GM19468 (cell line): ENCODE measurements around the gene CRYAA.
"Not testable (repeated sequence)": the region's sequence is repeated elsewhere in the genome, so short reads cannot be mapped to it uniquely, and the experiment has no call there.

Experiments used
- ATAC-seq: cut with Tn5 transposase; IDR thresholded peaks from one replicate; pipeline ENCODE4 v1.9.1; 2021; ENCODE audit warnings: mild to moderate bottlenecking, moderate library complexity, moderate number of reproducible peaks; ENCODE audit not compliant: unreplicated experiment; ENCODE audit errors: extremely low read depth

Gene CRYAA

DNA sequence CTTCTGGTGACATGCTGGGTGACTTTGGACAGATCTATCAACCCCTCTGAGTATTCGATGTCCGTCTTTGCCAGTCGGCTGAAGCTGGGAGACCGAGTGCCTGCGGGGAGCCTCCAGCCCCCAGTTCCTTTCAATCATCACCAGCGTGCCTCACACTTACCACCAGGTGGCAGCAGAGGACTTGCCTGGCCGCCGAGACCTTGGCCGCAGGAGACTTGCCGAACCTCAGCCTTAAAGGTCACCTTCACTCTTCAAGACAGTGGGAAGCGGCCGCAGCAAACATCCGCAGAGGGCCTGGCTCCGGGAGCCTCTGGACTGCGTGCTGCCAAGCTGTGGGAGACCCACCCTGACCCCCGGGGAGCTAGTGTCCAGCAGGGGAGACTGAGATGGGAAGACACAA, 7.8 kb downstream of the CRYAA start:
- ATAC-seq: not testable (repeated sequence)

DNA sequence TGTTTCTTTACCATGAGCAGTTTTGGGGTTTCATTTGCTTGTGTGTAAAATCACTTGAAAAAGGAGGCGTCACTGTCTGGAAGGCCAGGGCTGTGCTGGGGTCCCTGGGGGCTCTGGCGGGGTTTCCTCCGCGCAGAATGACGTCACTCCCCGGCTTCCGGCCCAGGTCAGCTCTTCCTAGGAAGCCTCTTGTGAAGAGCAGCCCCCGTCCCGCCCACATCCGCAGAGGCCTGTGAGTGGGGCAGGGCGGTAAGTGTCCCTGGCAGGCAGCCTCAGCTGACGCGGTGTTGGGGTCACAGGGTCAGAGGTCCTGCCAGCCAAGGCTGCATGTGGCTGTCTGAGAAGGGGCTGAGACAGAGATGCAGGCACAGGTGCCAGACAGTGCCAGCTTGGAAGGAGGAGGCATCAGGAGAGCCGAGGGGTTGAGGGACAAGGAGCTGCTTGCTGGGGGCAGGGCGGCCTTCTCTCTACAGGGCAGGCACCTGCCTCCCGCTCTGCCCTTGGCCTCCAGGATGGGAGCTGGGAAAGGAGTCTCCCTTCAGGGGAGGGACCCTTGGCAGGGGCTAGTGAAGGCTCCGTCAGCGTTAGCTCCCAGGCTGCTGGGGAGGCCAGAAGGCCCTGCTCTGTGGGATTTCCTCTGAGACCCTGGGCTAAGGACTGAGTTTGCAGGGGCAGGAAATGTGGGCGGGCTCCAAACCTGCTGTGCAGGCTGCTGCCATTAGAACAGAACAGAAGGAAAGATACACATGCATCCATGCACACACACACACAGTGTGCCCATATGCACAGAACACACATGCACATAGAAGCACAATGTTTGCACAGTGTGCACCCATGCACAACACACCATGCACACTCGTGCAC, 8.5 kb downstream of the CRYAA start:
- not testable (repeated sequence) for ATAC-seq

DNA sequence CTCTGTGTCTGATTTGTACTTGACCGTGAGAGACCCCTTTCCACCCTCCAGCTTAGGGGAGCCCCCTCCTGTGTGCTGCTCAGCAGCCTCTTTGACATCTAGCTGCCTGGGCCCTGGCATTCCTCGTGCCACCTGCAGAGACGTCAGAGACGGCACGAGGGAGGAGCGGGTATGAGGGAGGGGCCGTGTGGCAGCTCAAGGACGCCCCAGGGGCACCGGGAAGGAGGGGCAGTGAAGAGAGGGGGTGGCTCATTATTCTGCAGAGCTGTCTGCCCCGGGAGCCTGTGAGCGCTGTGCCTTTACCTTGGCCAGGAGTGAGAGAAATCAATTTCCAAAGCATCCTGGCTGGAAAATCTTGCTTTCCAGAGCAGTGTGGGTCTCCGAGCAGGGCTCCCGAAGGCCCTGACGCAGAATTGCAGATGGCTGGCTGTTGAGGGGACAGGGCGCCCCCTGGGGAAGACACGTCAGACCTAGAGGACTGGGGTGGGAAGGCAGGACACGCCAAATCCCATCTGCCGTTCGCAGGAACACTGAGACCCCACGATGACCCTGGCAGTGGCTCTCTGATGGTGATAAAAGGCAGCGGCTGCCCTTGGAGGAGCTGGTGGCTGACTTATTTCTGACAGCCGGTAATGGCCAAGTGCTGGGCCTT, 9.5 kb downstream of the CRYAA start:
- ATAC-seq: not testable (repeated sequence)

DNA sequence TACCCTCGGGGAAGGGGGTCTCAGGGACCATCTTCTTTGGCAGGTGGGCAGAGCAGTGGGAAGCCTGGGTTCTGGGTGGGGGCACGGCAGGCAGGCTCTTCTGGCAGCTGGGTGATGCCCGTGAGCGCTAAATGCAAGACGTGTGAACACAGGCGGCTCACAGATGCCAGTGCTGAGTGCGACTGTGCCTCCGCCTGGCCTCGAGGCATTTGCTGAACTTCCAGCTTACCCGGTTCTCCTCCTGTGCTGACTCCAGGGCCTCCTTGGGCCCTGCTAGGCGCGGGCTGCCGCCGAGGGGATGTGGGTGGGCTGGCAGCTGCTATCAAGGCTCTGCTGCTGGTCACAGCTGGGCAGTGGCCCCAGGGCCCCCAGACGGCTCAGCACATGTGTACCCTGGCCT, 12.2 kb downstream of the CRYAA start:
- ATAC-seq: not testable (repeated sequence)

DNA sequence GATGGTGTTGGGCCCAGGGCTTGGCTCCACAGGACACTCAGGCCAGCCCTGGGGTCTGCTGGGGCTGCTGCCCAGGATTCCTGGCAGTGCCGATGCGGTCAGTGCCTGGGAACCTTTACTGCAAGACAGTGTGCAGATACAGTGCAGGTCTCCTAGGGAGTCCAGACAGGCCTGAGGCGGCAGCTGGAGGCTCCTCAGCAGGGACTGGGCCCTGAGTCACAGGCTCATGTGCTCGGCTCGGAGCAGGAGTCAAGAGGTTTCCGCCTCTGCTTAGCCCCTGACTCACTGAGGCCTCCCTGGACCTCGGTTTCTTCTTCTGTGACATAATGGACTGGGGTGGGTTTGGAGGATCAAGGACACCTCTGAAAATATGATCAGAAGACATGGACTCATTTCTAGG, 18.5 kb downstream of the CRYAA start:
- ATAC-seq: not testable (repeated sequence)

DNA sequence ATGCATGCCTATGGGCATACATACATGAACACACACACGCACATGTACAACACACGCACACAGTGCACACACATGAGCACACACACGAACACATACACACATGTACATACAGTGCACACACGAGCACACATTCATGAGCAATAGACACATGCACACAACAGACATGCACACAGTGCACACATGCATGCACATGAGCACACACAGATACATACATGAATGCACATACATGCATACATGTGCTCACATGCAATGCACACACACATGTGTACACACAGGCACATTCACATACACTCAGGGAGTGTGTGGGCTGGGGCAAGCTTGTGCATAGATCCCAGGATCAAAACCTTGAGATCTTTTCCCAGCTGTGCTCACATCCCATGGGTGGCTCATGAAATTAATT, 18.9 kb downstream of the CRYAA start:
- no peak for ATAC-seq

DNA sequence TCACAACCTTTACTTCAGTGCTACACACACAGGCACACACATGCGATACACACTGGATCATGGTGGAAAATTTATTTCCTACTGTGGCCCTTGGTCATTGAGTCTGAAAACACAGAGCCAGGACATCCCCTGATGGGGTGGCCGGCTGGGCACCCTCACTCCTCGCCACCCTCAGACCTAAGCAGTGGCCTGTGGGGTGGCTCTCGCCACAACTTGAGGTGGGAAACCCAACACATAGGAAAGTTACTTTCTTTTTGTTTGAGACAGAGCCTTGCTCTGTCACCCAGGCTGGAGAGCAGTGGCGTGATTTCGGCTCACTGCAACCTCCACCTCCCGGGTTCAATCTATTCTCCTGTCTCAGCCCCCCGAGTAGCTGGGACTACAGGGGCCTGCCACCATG, 19.4 kb downstream of the CRYAA start:
- ATAC-seq: no peak

DNA sequence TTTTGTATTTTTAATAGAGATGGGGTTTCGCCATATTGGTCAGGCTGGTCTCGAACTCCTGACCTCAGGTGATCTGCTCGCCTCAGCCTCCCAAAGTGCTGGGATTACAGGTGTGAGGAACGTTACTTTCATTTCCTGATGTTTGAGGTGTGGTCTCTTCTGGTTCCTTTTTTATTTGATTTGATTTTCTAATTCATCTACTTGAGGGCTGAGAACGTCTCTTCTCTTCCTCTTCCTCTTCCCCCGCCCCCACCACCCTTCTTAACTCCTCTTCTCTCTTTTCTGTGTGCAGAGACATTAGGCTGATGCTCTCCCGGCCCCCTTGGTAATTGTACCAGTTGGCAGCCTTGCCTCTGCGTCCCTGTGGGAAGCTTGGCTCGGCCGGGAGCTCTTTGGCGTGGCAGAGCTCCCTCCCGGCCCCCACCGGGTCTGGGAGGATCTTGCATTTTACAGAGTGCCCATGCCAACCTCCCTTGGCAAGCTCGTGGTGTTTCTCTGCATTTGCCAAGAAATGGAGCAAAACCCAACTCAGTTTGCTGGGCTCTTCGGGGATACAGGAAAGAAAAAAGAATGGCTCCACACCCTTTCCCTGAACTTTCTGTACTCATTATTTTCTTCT, 19.9 kb downstream of the CRYAA start:
- no peak for ATAC-seq

DNA sequence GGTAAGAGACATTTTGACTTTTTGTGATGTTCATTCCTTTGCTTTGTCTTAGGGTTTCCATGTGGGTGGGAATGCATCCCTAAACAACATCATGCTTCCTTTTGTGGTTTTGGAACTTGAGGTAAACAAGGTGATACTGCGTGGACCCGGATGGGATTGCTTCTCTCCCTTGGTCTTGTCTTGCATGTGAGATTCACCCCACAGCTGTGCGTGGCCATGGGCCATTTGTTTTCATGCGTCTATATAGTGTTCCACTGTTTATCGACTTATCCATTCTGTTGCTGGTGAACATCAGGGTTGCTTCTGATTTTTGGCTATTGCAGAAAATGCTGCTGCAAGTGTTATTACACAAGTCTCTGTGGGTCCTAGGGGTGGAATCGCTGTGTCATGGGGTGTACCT, 21.1 kb downstream of the CRYAA start:
- no peak for ATAC-seq

DNA sequence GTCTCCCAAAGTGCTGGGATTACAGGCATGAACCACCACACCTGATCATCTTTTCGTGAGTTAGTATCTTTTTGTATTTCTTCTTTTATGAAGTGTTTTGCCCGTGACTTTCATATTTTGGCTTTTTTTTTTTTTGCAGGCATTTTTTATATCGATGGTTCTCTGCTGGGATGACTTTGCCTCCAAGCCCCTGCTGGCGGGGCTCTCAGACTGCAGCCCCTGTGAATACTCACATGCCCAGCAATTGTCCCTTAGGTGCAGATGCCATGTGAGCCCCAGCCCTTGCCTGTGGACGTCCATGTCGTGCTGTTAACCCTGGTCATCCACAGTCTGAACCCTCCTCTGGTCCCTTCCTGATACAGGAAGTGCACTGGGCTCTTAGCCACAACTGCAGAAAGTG, 21.7 kb downstream of the CRYAA start:
- ATAC-seq: no peak

DNA sequence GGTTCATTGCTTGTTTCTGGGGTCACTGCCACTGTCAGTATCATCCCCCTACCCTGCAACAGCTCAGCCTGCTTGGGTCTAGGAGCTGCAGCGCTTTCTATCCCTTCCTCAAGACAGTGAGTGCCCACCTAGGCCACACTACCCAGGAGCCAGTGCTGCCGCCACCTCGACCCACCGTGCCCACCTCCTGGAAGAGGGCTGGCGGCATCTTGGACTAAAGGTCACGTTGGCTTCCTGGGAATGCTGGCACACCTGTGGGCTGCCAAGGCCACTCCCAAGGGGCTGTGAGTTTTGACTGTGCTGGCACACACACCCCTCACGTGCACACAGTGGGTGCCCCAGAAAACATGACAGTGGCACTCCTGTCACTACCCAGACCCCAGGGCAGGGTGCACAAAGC, 22.1 kb downstream of the CRYAA start:
- no peak for ATAC-seq

DNA sequence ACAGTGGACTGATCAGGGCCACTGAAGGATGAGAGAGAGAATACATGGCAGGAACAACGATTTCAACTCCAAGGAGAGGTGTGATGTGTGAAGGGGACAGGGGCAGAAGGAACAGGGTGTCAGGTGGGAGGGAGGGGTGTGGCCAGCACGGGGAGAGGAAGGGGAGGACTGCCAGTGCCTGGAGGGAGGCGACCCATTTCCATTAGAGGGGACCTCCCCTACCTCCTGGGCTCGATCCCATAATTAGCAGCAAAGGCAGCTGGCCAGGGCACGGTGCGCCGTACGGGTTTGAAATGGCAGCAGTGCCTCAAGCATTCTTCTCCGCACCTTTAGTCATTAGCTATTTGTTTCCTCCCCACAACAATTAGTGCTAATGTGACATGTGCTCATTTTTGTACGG, 22.7 kb downstream of the CRYAA start:
- ATAC-seq: no peak

DNA sequence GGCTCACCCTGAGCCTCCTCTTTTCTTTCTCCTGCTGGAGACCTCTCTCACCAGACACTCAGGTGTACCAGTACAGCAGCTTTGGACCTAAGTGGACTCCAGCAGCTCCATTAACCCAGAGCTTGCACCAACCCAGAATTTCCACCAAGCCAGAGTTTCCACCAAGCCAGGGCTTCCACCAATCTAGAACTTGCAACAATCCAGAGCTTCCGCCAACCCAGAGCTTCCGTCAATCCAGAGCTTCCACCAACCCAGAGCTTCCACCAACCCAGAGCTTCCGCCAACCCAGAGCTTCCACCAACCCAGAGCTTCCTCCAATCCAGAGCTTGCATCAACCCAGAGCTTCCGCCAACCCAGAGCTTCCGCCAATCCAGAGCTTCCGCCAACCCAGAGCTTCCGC, 23.2 kb downstream of the CRYAA start:
- ATAC-seq: no peak

DNA sequence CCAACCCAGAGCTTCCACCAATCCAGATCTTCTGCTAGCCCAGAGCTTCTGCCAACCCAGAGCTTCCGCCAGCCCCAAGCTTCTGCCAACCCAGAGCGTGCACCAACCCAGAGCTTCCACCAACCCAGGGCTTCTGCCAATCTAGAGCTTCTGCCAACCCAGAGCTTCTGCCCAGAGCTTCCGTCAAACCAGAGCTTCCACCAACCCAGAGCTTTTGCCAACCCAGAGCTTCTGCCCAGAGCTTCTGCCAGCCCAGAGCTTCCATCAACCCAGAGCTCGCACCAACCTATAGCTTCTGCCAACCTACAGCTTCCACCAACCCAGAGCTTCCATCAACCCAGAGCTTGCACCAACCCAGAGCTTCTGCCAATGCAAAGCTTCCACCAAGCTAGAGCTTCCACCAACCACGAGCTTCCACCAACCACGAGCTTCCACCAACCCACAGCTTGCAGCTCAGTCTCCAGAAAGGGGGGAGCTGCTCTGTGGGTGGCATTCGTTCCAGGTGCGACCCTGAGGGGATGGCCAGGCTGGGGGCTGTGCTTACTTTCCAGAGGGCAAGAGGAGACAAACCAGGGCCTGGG, 23.8 kb downstream of the CRYAA start:
- ATAC-seq: no peak

DNA sequence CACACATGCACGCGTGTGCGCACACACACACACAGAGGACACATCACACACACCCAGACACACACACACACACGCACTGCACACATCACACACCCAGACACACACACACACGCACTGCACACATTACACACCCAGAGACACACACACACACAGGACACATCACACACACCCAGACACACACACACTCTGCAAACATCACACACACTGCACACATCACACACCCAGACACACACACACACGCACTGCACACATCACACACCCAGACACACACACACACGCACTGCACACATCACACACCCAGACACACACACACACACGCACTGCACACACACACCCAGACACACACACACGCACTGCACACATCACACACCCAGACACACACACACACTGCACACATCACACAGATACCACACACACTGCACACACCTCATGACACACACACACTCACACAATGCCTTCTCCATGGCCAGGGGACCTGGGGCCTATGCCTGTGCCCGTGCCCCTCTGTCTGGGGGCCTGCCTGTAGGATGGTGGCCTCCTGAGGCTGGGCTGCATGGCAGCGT, 24.4 kb downstream of the CRYAA start:
- no peak for ATAC-seq

DNA sequence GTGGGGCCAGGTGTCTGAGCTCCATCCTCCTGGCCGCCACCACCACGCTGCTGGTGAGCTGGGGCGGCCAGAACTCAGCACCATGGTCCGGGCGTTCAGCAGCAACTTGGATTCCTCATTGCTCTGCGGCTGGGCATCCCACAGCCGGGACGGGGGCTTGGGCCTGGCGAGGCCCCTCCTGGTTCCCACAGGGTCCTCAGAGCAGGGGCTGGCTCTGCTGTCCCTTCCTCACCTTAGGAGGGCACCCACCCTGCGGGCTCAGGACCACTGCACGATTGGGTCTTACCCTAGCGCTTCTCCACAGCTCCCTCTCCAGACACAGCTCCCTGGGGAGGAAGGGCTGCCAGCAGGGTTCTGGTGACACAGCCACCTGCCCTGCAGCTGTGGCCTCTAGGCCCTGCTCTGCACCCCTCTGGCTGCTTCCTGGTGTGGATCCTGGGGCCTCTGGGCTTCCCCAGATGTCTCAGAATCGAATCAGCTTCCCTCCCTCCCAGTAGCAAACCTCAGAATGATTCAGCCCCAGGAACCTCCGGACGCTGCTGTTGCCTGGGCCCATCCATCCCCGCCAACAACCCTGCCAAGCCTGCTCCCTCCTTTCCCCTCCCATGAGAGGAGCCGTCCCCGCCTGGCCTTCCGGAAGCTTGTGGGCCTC, 25.0 kb downstream of the CRYAA start:
- ATAC-seq: no peak

DNA sequence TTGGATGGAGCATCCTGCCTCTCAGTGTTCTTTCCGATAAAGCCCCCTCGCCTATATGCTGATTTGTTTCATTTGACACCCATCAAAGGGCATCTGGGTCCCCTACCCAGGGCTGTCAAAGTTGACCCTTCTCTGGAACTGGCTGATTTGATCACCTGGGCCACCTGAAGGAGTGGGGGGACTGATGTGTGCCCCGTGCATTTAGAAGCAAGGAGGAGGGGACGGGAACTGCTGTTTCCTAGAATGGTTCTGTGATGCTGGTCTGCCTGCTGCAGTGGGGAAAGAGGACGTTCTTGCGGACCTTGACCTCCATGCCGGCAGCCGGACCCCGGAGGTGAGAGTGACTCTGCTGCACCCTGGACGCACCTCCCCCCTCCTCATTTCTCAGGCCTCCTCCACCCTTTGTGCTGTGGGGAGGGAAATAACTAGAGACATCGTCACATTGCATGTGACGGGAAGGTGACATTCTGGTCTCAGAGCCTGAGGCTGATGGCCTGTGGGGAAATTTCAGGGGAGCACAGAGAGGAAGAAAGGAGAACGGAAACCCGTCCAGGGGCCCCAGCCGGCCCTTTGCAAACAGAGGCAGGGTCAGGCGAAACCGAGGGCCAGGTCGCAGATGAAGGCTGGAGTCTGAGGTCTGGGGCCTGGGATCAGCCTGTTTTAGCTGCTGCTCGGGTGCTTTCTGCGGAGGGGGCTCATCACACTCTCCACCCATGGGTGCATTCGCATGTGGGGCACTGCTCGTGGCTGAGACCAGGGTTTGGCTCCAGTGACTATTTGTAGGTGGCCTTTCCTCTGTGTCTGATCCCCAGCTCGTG, 25.7 kb downstream of the CRYAA start:
- ATAC-seq: no peak

DNA sequence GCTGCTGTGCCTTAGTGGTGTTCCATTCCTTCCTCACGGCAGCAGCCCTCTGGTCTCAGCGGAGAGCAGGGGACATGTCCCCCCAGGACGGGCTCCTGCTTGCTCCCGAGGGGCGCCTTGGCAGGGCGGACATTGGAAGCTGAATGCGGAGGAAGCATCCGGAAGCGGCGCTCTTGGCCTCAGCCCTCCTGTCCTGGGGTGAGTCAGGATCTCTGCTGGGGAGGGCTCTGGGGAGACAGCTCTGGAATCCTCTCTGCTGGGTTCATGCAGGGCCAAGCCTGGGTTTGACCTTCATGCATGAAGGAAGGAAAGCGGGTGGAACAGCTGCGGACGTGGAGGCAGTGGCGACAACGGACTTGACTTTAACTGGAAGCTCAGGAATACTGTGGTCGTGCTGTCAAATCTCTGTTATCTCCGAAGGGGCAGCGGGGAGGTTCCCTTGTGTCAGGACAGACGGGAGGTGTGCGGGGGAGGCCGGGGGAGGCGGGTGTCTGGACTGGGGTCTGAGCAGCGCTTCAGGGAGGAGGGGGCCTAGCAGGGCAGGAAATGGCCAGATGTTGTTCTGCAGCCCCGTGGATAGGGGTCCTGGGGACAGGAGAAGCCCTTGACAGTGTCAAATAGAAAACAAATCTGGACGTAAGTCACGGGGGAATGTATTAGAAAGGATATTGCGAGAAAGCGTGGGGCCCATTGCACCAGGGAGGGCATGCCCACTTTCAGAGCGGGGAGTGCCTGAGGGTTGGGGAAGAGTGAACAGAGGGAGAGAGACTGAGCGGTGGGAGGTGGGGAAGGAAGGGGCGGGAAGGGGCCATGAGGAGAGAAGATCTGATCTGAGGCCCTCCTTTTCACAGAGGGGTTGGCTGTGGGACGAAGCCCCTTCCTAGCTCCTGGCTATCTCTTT, 26.6 kb downstream of the CRYAA start:
- no peak for ATAC-seq
